Measurements from ENCODE around the gene SNED1. TPM values are rescaled to one million over a fixed set of nuclear protein-coding genes. Genes with fewer than 3 reads are reported as not detected.

The SNED1 gene
- total and polyA plus RNA-seq, 12 donors, result 3.9 to 12.7 (median 6.3) TPM

DNA sequence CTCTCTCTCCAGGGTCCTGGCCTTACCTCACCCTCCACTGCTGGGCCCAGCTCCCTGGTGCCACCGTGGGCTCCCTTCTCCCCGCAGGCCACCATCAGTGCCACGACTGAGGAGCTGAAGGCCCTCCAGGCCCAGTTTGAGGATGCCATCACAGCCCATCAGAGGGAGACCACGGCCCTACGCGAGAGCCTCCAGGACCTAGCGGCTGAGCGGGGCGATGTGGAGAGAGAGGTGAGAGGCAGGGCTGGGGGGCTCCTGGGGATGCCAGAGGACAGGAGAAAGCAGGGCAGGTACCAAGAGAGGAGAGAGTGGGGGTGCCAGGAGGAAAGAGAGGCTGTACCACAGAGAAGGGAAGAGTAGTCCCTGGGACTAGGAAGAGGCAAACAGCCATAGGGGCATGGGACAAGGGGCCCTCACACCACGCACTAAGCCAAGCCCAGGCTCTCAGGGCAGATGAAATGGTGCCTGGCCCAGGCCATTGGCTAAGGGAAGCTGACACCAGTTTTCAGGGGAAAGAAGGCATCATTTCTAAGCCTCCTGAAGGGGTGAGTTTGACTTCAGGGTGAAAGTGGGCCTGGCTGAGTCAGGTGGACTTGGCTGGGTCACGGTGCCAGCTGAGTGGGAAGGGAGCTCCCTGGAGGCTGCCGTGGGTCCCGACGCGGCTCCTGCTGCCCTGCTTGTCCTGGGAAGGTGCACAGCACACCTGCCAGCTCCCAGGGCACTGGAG, 39.0 kb upstream of the SNED1 start:
- H3K27me3 ChIP-seq, result peaks cover 0 to 11% (median 0%) of the 10 kb centered on the region in 7 donors
- TF ChIP-seq, protein P1, sequence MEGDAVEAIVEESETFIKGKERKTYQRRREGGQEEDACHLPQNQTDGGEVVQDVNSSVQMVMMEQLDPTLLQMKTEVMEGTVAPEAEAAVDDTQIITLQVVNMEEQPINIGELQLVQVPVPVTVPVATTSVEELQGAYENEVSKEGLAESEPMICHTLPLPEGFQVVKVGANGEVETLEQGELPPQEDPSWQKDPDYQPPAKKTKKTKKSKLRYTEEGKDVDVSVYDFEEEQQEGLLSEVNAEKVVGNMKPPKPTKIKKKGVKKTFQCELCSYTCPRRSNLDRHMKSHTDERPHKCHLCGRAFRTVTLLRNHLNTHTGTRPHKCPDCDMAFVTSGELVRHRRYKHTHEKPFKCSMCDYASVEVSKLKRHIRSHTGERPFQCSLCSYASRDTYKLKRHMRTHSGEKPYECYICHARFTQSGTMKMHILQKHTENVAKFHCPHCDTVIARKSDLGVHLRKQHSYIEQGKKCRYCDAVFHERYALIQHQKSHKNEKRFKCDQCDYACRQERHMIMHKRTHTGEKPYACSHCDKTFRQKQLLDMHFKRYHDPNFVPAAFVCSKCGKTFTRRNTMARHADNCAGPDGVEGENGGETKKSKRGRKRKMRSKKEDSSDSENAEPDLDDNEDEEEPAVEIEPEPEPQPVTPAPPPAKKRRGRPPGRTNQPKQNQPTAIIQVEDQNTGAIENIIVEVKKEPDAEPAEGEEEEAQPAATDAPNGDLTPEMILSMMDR (IDR thresholded peaks at IDR 0.05), result no peak
- WGBS, 2 donors, result 87 to 92% methylated on average over 15 of the region's 15 CpGs

DNA sequence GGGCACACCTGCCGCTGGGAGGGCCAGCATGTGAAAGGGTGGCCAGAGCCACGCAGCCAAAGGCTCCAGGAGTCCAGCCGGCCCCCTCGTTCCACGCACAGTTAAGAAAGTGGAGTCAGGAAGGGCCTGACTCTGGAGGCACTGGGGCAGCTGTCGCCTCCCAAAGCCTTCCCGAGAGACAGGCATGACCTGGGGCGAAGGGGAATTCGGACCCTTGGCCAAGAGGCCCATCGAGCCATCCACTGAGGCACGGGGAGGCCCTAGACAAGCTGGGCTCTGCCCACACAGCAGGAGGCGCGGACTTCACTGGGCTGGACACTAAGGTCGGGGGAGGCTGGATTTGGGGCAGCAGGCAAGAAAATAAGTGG, 38.5 kb upstream of the SNED1 start:
- Histone ChIP-seq H3K36me3 (no peaks in the 10 kb centered on the region), H3K9me3 (no peaks in the 10 kb centered on the region), H3K4me1 (peaks cover 5 to 44% (median 32%) of the 10 kb centered on the region in 9 donors), H3K27me3 (peaks cover 0 to 11% (median 0%) of the 10 kb centered on the region in 7 donors), H3K4me3 (no peak overlapping the region), H3K27ac (peak overlapping the region in 1 of 10 donors; percentile 20)
- DNase-seq (no peak), ATAC-seq (peak in 1 of 8 donors; percentile 2)
- TF ChIP-seq, protein P1 (IDR thresholded peaks at IDR 0.05), result no peak
- 82 to 91% methylated on average over 14 of the region's 14 CpGs for WGBS, 2 donors
- intact Hi-C loops (cut with DNase I), result no loop called here

More for the DNA sequence above, 39.0 kb upstream of the SNED1 start:
- ATAC-seq (no peak), DNase-seq (no peak)
- H3K4me3 ChIP-seq, result no peak overlapping the region
- no peak overlapping the region for H3K27ac ChIP-seq
- intact Hi-C loops (cut with DNase I), result no loop called here
- peaks cover 5 to 40% (median 29%) of the 10 kb centered on the region in 9 donors for H3K4me1 ChIP-seq
- H3K9me3 ChIP-seq, result no peaks in the 10 kb centered on the region
- H3K36me3 ChIP-seq, result no peaks in the 10 kb centered on the region

DNA sequence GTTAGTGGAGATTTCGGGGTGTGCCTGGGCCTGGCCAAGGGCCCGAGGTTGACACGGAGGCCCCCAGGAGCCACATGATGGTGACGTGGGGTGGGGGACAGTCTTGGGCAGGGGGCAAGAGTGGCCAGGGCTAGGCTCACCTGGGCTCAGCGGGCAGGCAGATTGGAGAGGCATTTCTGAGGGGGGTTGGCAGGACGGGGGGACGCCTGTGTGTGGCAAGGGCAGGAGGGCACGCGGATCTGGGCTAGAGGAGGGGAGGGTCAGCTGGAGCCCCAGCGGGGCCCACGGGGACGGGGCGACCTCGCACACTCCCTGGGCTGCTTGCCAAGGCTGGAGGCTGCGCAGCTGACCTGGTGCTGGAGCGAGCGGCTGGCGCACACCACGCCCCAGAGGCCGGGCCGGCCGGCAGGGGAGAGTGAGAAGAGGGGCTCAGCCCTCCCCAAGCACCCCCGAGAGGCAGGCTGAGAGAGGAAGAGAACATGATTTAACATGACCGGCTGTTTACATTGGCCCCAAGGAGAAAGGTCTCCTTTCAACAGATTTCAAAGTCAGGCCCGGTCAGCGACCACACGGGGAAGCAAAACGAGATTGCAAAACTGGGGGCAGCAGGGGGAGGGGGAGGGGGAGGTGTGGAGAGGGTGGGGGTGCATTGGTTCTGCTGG, 38.0 kb upstream of the SNED1 start:
- intact Hi-C loops (cut with DNase I), result no loop called here
- TF ChIP-seq, protein P1 (IDR thresholded peaks at IDR 0.05), result no peak
- Histone ChIP-seq H3K4me1 (peaks cover 5 to 47% (median 37%) of the 10 kb centered on the region in 9 donors), H3K4me3 (no peak overlapping the region), H3K9me3 (no peaks in the 10 kb centered on the region), H3K27me3 (peaks cover 0 to 10% (median 0%) of the 10 kb centered on the region in 7 donors), H3K27ac (peak overlapping the region in 1 of 10 donors; percentile 20), H3K36me3 (no peaks in the 10 kb centered on the region)
- ATAC-seq, result peak; percentile 43 to 78 (median 62)
- DNase-seq, result peak; percentile 57 to 71
- 17 to 23% methylated on average over 28 of the region's 28 CpGs for WGBS, 2 donors

DNA sequence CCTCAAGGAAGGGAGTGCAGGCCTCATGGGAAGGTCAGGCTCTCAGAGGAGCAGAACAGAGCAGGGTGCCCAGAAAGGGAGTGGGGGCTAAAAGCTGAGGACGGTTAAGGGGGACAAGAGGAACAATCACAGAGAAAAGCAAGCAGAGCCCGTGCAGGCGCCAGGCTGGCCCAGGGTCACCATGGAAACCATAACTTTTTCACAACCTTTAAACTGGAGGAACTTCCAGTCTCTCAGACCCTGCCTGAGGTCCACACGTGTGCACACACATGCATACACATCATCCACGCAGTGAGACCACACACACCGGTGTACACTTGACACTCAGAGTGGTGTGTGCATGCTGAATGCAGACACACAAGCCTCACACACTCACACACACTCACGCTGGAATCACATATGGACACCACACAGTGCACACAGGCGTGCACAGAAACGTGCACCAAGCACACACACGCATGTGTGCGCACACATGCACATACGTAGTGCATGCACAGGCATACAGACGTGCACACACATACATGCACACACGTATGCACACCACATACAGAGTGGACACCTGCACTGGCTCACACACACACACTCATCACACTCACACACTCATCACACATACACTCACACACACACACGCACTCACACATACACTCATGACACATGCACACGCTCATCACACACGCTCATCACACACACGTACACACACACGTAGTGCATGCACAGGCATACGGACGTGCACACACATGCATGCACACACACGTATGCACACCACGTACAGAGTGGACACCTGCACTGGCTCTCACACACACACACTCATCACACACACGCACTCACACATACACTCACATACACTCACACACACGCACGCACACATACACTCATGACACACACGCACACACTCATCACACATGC, 37.2 kb upstream of the SNED1 start:
- no peaks in the 10 kb centered on the region for H3K9me3 ChIP-seq
- H3K36me3 ChIP-seq, result no peaks in the 10 kb centered on the region
- intact Hi-C loops (cut with DNase I), result no loop called here
- H3K27me3 ChIP-seq, result peaks cover 0 to 5% (median 0%) of the 10 kb centered on the region in 7 donors
- H3K27ac ChIP-seq, result no peak overlapping the region
- WGBS, 2 donors, result 79 to 85% methylated on average over 27 of the region's 27 CpGs
- no peak for DNase-seq
- ATAC-seq, result no peak
- TF ChIP-seq, protein P1 (IDR thresholded peaks at IDR 0.05), result no peak
- no peak overlapping the region for H3K4me3 ChIP-seq
- peaks cover 5 to 55% (median 44%) of the 10 kb centered on the region in 9 donors for H3K4me1 ChIP-seq
